Effector memory CD4-positive, alpha-beta T cell (primary cell): ENCODE data around the gene DSG2.

Source experiments
- DNase-seq, 3 donors: peaks; one replicate each; pipeline ENCODE4 v3.0.0-alpha.2; 2020
- H3K27ac ChIP-seq: 2 replicates; pipeline ENCODE4 v1.7.0; 2013; ENCODE audit warnings: mild to moderate bottlenecking, low read length, moderate library complexity; ENCODE audit not compliant: insufficient read depth, poor library complexity, severe bottlenecking
- H3K27me3 ChIP-seq: replicated peaks from 2 replicates; pipeline ENCODE4 v1.7.0; 2013; ENCODE audit warnings: mild to moderate bottlenecking, low read length; ENCODE audit not compliant: insufficient read depth, control insufficient read depth, poor library complexity, severe bottlenecking
- H3K36me3 ChIP-seq: 2 replicates; pipeline ENCODE4 v1.7.0; 2013; ENCODE audit warnings: mild to moderate bottlenecking, low read length, moderate library complexity; ENCODE audit not compliant: control insufficient read depth, insufficient read depth
- H3K4me1 ChIP-seq: 2 replicates; pipeline ENCODE4 v1.7.0; 2013; ENCODE audit warnings: low read length, mild to moderate bottlenecking; ENCODE audit not compliant: control insufficient read depth, insufficient read depth, poor library complexity, severe bottlenecking
- H3K4me3 ChIP-seq: 2 replicates; pipeline ENCODE4 v1.7.0; 2013; ENCODE audit warnings: low read length, low read depth, mild to moderate bottlenecking; ENCODE audit not compliant: insufficient read depth, poor library complexity, severe bottlenecking
- H3K9me3 ChIP-seq: 2 replicates; pipeline ENCODE4 v1.7.0; 2013; ENCODE audit warnings: mild to moderate bottlenecking, low read length, moderate library complexity; ENCODE audit not compliant: control insufficient read depth

DSG2 gene

GRCh38 chr18:31581498-31582197 is 83.7 kb downstream of the DSG2 start:
- Histone ChIP-seq H3K4me3 (no peak overlapping the region), H3K27me3 (no peaks in the 10 kb centered on the region), H3K36me3 (no peaks in the 10 kb centered on the region), H3K9me3 (no peaks in the 10 kb centered on the region), H3K4me1 (no peaks in the 10 kb centered on the region), H3K27ac (no peak overlapping the region)
- DNase-seq: no peak

- Histone ChIP-seq H3K4me3 (no peak overlapping the region), H3K27me3 (no peaks in the 10 kb centered on the region), H3K4me1 (no peaks in the 10 kb centered on the region), H3K36me3 (no peaks in the 10 kb centered on the region), H3K9me3 (no peaks in the 10 kb centered on the region), H3K27ac (no peak overlapping the region)
- no peak for DNase-seq
Measured at GRCh38 chr18:31583185-31583854, 85.3 kb downstream of the DSG2 start.

- H3K27me3 ChIP-seq: no peaks in the 10 kb centered on the region
- H3K27ac ChIP-seq: no peak overlapping the region
- no peak overlapping the region for H3K4me3 ChIP-seq
- H3K36me3 ChIP-seq: no peaks in the 10 kb centered on the region
- H3K9me3 ChIP-seq: no peaks in the 10 kb centered on the region
- DNase-seq: no peak
- H3K4me1 ChIP-seq: no peaks in the 10 kb centered on the region
Measured at GRCh38 chr18:31585991-31586390, 88.0 kb downstream of the DSG2 start.

- Histone ChIP-seq H3K27me3 (no peaks in the 10 kb centered on the region), H3K36me3 (no peaks in the 10 kb centered on the region), H3K4me1 (no peaks in the 10 kb centered on the region), H3K27ac (no peak overlapping the region), H3K4me3 (no peak overlapping the region), H3K9me3 (no peaks in the 10 kb centered on the region)
- no peak for DNase-seq
Measured at GRCh38 chr18:31586616-31587015, 88.6 kb downstream of the DSG2 start.

- Histone ChIP-seq H3K4me3 (no peak overlapping the region), H3K36me3 (no peaks in the 10 kb centered on the region), H3K27ac (no peak overlapping the region), H3K4me1 (no peaks in the 10 kb centered on the region), H3K9me3 (no peaks in the 10 kb centered on the region), H3K27me3 (no peaks in the 10 kb centered on the region)
- no peak for DNase-seq
Measured at GRCh38 chr18:31587529-31587928, 89.6 kb downstream of the DSG2 start.

GRCh38 chr18:31590570-31590969 is 92.6 kb downstream of the DSG2 start:
- Histone ChIP-seq H3K9me3 (no peaks in the 10 kb centered on the region), H3K27ac (no peak overlapping the region), H3K4me3 (no peak overlapping the region), H3K36me3 (no peaks in the 10 kb centered on the region), H3K27me3 (no peaks in the 10 kb centered on the region), H3K4me1 (no peaks in the 10 kb centered on the region)
- DNase-seq: no peak

GRCh38 chr18:31591113-31591512 is 93.1 kb downstream of the DSG2 start:
- Histone ChIP-seq H3K27me3 (no peaks in the 10 kb centered on the region), H3K36me3 (no peaks in the 10 kb centered on the region), H3K9me3 (no peaks in the 10 kb centered on the region), H3K4me1 (no peaks in the 10 kb centered on the region), H3K27ac (no peak overlapping the region), H3K4me3 (no peak overlapping the region)
- no peak for DNase-seq

GRCh38 chr18:31591628-31592027 is 93.7 kb downstream of the DSG2 start, which contains the start of gene TTR:
Gene TTR, plus strand, starts transcription at chr18:31591877. Its CDS starts 26 bp downstream, at chr18:31591903.
- H3K27me3 ChIP-seq: no peaks in the 10 kb centered on the region
- no peaks in the 10 kb centered on the region for H3K4me1 ChIP-seq
- no peak within 1 kb of the TSS for H3K4me3 ChIP-seq
- no peak for DNase-seq
- H3K9me3 ChIP-seq: no peaks in the 10 kb centered on the region
- H3K36me3 ChIP-seq: no peaks in the 10 kb centered on the region
- no peak within 1 kb of the TSS for H3K27ac ChIP-seq

GRCh38 chr18:31592506-31593157 is 94.7 kb downstream of the DSG2 start:
- H3K9me3 ChIP-seq: no peaks in the 10 kb centered on the region
- H3K4me3 ChIP-seq: no peak overlapping the region
- no peaks in the 10 kb centered on the region for H3K36me3 ChIP-seq
- H3K27me3 ChIP-seq: no peaks in the 10 kb centered on the region
- H3K27ac ChIP-seq: no peak overlapping the region
- H3K4me1 ChIP-seq: no peaks in the 10 kb centered on the region
- DNase-seq: no peak

GRCh38 chr18:31595121-31595771 is 97.3 kb downstream of the DSG2 start:
- H3K27ac ChIP-seq: no peak overlapping the region
- H3K4me1 ChIP-seq: no peaks in the 10 kb centered on the region
- no peaks in the 10 kb centered on the region for H3K9me3 ChIP-seq
- no peaks in the 10 kb centered on the region for H3K27me3 ChIP-seq
- DNase-seq: no peak
- no peak overlapping the region for H3K4me3 ChIP-seq
- no peaks in the 10 kb centered on the region for H3K36me3 ChIP-seq
